Measurements from ENCODE around the gene EML5. TPM values are rescaled to one million over a fixed set of nuclear protein-coding genes. Genes with fewer than 3 reads are reported as not detected.

The EML5 gene
- total RNA-seq, 1 donor from 2014 or later, result 2.6 TPM

GRCh38 chr14:88618476-88618875 lies 174.3 kb downstream of the EML5 start:
- DNase-seq (ENCODE audit: low spot score), result no peak

- no peak for DNase-seq (ENCODE audit: low spot score)
Observed at GRCh38 chr14:88617479-88617878, 175.3 kb downstream of the EML5 start.

GRCh38 chr14:88616697-88617096 lies 176.1 kb downstream of the EML5 start:
- no peak for DNase-seq (ENCODE audit: low spot score)

GRCh38 chr14:88614218-88614907 lies 178.4 kb downstream of the EML5 start:
- peak; percentile 65 for DNase-seq (ENCODE audit: low spot score)

GRCh38 chr14:88613552-88614010 lies 179.2 kb downstream of the EML5 start:
- DNase-seq (ENCODE audit: low spot score), result no peak

- DNase-seq (ENCODE audit: low spot score), result no peak
Observed at GRCh38 chr14:88612981-88613380, 179.8 kb downstream of the EML5 start.

- no peak for DNase-seq (ENCODE audit: low spot score)
Observed at GRCh38 chr14:88611878-88612277, 180.9 kb downstream of the EML5 start.

- DNase-seq (ENCODE audit: low spot score), result no peak
Observed at GRCh38 chr14:88607829-88608228, 184.9 kb downstream of the EML5 start.

- no peak for DNase-seq (ENCODE audit: low spot score)
Observed at GRCh38 chr14:88605594-88605993, 187.2 kb downstream of the EML5 start.

- no peak for DNase-seq (ENCODE audit: low spot score)
Observed at GRCh38 chr14:88604212-88604611, 188.5 kb downstream of the EML5 start.

- DNase-seq (ENCODE audit: low spot score), result no peak
Observed at GRCh38 chr14:88599761-88600439, 192.9 kb downstream of the EML5 start.

GRCh38 chr14:88599326-88599725 lies 193.4 kb downstream of the EML5 start:
- no peak for DNase-seq (ENCODE audit: low spot score)

GRCh38 chr14:88598097-88598675 lies 194.6 kb downstream of the EML5 start:
- DNase-seq (ENCODE audit: low spot score), result no peak

GRCh38 chr14:88597601-88598000 lies 195.2 kb downstream of the EML5 start:
- DNase-seq (ENCODE audit: low spot score), result no peak

GRCh38 chr14:88597038-88597437 lies 195.7 kb downstream of the EML5 start:
- DNase-seq (ENCODE audit: low spot score), result no peak

GRCh38 chr14:88592031-88592430 lies 200.7 kb downstream of the EML5 start:
- no peak for DNase-seq (ENCODE audit: low spot score)

GRCh38 chr14:88590173-88590572 lies 202.6 kb downstream of the EML5 start:
- no peak for DNase-seq (ENCODE audit: low spot score)

GRCh38 chr14:88588081-88588480 lies 204.7 kb downstream of the EML5 start:
- DNase-seq (ENCODE audit: low spot score), result no peak

GRCh38 chr14:88584451-88584850 lies 208.3 kb downstream of the EML5 start:
- no peak for DNase-seq (ENCODE audit: low spot score)

GRCh38 chr14:88576222-88576621 lies 216.5 kb downstream of the EML5 start:
- no peak for DNase-seq (ENCODE audit: low spot score)

GRCh38 chr14:88572117-88572516 lies 220.6 kb downstream of the EML5 start:
- DNase-seq (ENCODE audit: low spot score), result no peak

GRCh38 chr14:88568196-88568595 lies 224.6 kb downstream of the EML5 start:
- no peak for DNase-seq (ENCODE audit: low spot score)

GRCh38 chr14:88565427-88565826 lies 227.3 kb downstream of the EML5 start:
- no peak for DNase-seq (ENCODE audit: low spot score)
